GM21576 (cell line): ENCODE measurements around the gene KCNH2.

Source experiments
- ATAC-seq: cut with Tn5 transposase; IDR thresholded peaks from one replicate; pipeline ENCODE4 v1.9.1; 2021; ENCODE audit warnings: mild to moderate bottlenecking, moderate library complexity; ENCODE audit not compliant: unreplicated experiment

Gene KCNH2

GRCh38 chr7:150962553-150963399 is 15.3 kb downstream of the KCNH2 start:
- ATAC-seq: peak; percentile 77

DNA sequence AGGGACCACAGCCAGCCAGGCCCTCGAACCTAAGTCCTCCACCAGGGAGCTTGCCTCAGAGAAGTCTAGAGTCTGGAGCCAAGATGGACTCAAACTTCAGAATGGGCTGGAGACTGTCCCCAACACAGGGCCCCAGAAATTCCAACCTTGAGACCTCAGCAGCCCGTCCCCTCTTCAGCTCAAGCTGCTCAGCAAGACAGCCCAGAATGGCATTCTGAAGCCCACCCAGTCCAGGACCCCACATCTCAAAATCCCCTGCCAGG is 15.9 kb downstream of the KCNH2 start:
- no peak for ATAC-seq

GRCh38 chr7:150961510-150962289 is 16.4 kb downstream of the KCNH2 start:
- no peak for ATAC-seq

DNA sequence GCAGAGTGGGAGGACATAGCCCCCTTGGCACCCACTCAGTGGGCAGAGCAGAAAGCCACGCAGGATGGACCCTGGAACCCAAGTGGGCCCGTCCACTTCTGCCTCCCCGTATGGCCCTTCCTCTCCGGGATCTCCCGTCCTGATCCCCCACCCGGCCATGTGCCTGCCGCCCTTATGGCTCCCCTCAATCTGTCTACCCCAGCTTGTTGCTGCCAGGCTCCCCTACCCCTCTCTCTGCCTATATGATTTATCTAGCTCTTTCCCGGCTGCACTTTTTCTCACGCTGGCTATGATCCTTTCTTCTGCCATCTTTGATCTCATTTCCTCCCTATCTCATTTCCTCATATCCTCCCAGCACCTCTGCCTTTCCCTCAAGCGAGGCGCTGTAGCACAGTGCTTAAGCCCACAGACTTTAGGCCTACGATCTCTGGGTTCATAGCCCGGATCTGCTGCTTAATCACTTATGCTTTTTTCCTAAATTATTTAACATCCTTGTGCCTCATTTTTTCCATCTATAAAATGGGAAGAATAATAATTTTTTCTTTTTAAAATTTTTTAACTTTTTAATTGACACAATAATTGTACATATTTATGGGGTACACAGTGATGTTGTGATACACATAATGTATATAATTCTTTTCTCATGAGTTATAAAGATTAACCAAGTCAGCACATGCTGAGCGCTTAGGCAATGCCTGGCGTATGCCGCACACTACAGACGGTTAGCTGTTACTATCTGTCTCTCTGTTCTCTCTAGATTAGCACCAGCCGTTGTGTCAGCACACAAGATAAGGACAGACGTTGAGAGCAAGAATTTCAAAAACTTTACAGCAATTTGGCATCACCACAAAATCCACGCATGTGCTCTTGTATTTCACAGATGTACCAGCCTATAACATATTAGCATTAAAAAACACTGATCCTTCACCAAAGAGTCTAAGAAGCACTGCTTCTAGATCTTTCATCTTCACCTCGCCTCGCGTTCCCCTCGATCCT is 18.1 kb downstream of the KCNH2 start:
- no peak for ATAC-seq

- ATAC-seq: no peak
Measured at GRCh38 chr7:150959081-150959480, 19.0 kb downstream of the KCNH2 start.

DNA sequence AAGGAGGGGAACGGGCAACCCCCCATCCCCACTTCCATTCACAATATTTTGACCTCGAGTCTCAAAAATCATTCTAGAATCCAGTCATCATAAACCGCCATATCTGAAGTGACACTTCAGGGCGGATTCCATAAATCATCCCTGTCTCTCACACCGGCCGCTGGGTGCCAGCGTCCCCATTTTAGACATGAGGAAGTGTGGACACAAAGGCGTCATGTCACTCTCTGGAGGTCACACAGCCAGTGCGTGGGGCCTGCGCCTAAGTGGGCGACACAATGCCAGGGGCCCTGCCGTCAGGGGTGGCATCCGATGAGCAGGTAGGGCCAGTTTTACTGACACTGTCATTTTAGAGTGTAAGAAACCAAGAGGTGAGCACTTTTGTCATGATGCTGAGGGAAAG is 19.5 kb downstream of the KCNH2 start:
- no peak for ATAC-seq

- no peak for ATAC-seq
Measured at GRCh38 chr7:150958062-150958552, 20.0 kb downstream of the KCNH2 start.

- no peak for ATAC-seq
Measured at GRCh38 chr7:150957133-150958020, 20.7 kb downstream of the KCNH2 start.

DNA sequence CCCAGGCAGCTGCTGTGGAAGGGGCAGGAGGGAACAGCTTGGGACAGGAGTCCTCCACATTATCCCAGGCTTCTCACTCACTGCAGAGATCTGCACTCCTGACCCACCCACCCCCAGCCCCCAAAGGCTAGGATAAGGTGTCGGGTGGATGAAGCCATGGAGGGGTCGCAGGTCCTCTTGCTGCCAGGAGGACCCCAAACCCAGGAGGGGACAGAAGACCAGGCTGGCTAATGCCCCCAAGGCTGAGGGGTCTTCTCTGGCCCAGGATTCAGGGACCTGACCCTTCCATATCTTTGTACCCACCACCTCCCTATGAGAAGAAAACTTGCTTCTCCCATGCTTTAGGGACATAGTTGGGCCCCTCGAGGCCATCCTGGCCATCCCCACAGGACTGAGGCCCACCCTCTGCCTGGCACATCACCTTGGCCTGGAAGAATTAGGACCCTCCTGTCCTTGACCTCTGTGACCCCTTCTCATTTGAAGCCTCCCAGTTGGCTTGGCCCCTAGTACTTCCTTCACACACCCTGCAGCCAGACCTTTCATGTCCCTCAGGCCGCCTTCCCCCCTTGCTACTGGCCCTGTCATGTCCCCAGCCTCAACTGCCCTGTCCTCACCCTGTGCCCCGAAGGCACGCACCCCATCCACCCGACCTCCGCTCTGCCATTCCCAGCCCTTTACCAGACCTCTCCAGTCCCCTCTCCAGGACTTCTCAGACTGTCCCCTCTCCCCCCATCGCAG is 21.6 kb downstream of the KCNH2 start:
- ATAC-seq: no peak

GRCh38 chr7:150955519-150956394 is 22.4 kb downstream of the KCNH2 start:
- no peak for ATAC-seq

GRCh38 chr7:150954986-150955518 is 23.1 kb downstream of the KCNH2 start:
- ATAC-seq: no peak

- ATAC-seq: no peak
Measured at GRCh38 chr7:150954201-150954985, 23.7 kb downstream of the KCNH2 start.

DNA sequence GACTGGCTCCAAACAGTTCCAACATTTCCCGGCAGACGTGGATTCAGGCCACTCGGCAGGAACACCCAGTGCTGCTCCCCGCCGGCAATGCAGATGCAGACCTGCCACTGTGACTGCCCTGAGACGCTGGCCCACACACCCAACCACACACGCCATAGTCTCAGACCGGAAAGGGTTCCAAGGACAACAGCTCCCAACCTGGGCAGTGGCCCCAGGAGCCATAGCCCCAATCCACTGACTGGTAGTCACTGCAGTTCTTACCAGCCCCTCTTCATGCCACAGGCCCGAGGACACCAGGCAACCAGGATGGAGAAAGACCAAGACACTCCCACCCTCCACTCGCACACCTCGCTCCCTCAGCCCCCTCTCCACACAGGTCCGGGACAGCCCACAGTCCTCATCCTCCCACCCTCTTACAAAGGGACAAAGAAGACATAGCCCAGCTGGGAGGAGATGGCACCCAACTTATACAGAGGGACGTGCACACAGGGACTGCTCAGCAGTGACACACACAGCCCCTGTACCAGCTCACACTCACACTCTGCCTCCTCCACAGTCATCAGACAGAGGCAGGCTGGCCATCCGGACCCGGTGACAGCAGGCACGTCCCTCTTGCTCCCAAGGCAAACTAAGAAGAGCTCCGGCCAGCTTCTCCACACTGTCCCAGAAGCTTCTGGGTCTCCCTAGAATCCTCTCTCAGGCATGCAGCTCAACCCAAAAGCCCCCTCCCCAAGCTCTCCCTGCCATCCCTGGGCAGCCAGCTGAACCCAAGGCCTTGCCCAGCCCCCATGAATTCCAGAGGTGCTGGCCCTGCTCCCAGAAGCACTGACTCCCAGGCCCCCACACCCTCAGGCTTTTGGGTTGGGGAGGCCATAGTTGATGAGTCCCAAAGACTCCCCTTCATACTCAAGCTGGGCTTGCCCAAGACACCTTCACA is 24.8 kb downstream of the KCNH2 start:
- no peak for ATAC-seq

DNA sequence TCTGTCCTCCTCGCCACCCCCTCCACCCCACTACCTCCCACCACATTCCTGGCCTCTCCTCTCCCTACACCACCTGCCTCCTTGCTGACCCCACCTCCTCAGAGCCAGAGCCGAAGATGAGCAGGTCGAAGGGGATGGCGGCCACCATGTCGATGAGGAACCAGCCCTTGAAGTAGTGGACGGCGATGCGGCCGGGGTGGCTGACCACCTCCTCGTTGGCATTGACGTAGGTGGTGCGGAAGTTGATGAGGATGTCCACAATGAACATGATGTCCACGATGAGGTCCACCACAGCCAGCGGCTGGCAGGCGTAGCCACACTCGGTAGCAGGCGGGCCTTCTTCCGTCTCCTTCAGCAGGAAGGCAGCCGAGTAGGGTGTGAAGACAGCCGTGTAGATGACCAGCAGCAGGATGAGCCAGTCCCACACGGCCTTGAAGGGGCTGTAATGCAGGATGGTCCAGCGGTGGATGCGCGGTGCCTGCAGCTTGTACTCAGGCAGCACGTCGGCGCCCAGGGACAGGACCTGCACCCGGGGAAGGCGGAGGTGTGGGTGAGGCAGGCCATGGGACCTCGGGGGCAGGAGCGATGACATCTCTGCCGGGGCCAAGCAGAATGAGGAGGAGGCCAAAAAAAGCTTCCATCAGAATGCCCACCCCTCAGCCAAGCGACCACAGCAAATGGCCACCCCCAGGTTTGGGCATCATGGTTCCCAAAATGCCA is 25.6 kb downstream of the KCNH2 start:
- no peak for ATAC-seq

GRCh38 chr7:150951521-150951920 is 26.6 kb downstream of the KCNH2 start:
- ATAC-seq: no peak

DNA sequence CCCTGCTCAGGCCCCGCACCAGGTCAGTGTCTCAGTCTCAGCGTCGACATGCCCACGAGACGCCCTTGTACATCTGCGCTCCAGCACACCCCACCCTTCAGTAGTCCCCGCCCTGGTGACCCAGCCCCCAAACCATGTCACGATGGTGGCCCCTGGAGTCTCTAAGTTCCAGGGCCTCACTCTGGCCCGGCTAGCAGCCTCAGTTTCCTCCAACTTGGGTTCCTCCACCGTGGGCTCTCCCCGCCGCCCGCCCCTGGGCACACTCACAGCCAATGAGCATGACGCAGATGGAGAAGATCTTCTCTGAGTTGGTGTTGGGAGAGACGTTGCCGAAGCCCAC is 27.0 kb downstream of the KCNH2 start:
- ATAC-seq: no peak
